Measurements from ENCODE around the gene EHMT2.
"Not testable (repeated sequence)": the region's sequence is repeated elsewhere in the genome, so short reads cannot be mapped to it uniquely, and the experiment has no call there.

Gene EHMT2

GRCh38 chr6:31862344-31863235 lies 34.9 kb downstream of the EHMT2 start, which contains the start of gene NEU1:
Gene NEU1 (minus strand): TSS chr6:31862821. CDS start chr6:31862776, 45 bp downstream.
- TF ChIP-seq POLR2A (IDR thresholded peaks at IDR 0.05; ENCODE audit: low read length) (peak; percentile 97), GATA1 (IDR thresholded peaks at IDR 0.05; ENCODE audit: low read depth, low read length) (no peak)
- peak; percentile 100 for DNase-seq

- no peak for TF ChIP-seq POLR2A (IDR thresholded peaks at IDR 0.05; ENCODE audit: low read length)
- no peak for TF ChIP-seq GATA1 (IDR thresholded peaks at IDR 0.05; ENCODE audit: low read depth, low read length)
- peak in 1 of 2 experiments; percentile 39 for DNase-seq
These were observed 35.6 kb downstream of the EHMT2 start for GRCh38 chr6:31861919-31862343.

GRCh38 chr6:31861150-31861549 lies 36.3 kb downstream of the EHMT2 start:
- TF ChIP-seq POLR2A (IDR thresholded peaks at IDR 0.05; ENCODE audit: low read length): no peak
- TF ChIP-seq GATA1 (IDR thresholded peaks at IDR 0.05; ENCODE audit: low read depth, low read length): no peak
- no peak for DNase-seq

GRCh38 chr6:31860349-31860748 lies 37.1 kb downstream of the EHMT2 start:
- DNase-seq: no peak
- no peak for TF ChIP-seq GATA1 (IDR thresholded peaks at IDR 0.05; ENCODE audit: low read depth, low read length)
- TF ChIP-seq POLR2A (IDR thresholded peaks at IDR 0.05; ENCODE audit: low read length): no peak

GRCh38 chr6:31859923-31860322 lies 37.6 kb downstream of the EHMT2 start:
- DNase-seq: no peak
- no peak for TF ChIP-seq GATA1 (IDR thresholded peaks at IDR 0.05; ENCODE audit: low read depth, low read length)
- no peak for TF ChIP-seq POLR2A (IDR thresholded peaks at IDR 0.05; ENCODE audit: low read length)

- TF ChIP-seq POLR2A (IDR thresholded peaks at IDR 0.05; ENCODE audit: low read length) (no peak), GATA1 (IDR thresholded peaks at IDR 0.05; ENCODE audit: low read depth, low read length) (no peak)
- no peak for DNase-seq
These were observed 38.8 kb downstream of the EHMT2 start for GRCh38 chr6:31858707-31859106.

- not testable (repeated sequence) for DNase-seq
These were observed 39.7 kb downstream of the EHMT2 start for GRCh38 chr6:31857774-31858173.

- DNase-seq: not testable (repeated sequence)
These were observed 45.3 kb downstream of the EHMT2 start for GRCh38 chr6:31851980-31852718.

GRCh38 chr6:31851485-31851832 lies 46.0 kb downstream of the EHMT2 start:
- no peak for DNase-seq

GRCh38 chr6:31850765-31851484 lies 46.6 kb downstream of the EHMT2 start:
- no peak for DNase-seq
- TF ChIP-seq POLR2A (IDR thresholded peaks at IDR 0.05; ENCODE audit: low read length) (no peak), GATA1 (IDR thresholded peaks at IDR 0.05; ENCODE audit: low read depth, low read length) (no peak)

More at GRCh38 chr6:31851485-31851832, 46.0 kb downstream of the EHMT2 start:
- TF ChIP-seq POLR2A (IDR thresholded peaks at IDR 0.05; ENCODE audit: low read length): no peak
- no peak for TF ChIP-seq GATA1 (IDR thresholded peaks at IDR 0.05; ENCODE audit: low read depth, low read length)

- no peak for TF ChIP-seq GATA1 (IDR thresholded peaks at IDR 0.05; ENCODE audit: low read depth, low read length)
- no peak for TF ChIP-seq POLR2A (IDR thresholded peaks at IDR 0.05; ENCODE audit: low read length)
- DNase-seq: no peak
These were observed 50.1 kb downstream of the EHMT2 start for GRCh38 chr6:31847276-31847978.

- TF ChIP-seq POLR2A (IDR thresholded peaks at IDR 0.05; ENCODE audit: low read length) (no peak), GATA1 (IDR thresholded peaks at IDR 0.05; ENCODE audit: low read depth, low read length) (no peak)
- no peak for DNase-seq
These were observed 53.0 kb downstream of the EHMT2 start for GRCh38 chr6:31844507-31844906.

GRCh38 chr6:31842053-31842452 lies 55.4 kb downstream of the EHMT2 start:
- TF ChIP-seq GATA1 (IDR thresholded peaks at IDR 0.05; ENCODE audit: low read depth, low read length) (no peak), POLR2A (IDR thresholded peaks at IDR 0.05; ENCODE audit: low read length) (no peak)
- DNase-seq: no peak

- not testable (repeated sequence) for DNase-seq
- peak; percentile 6 for TF ChIP-seq POLR2A (IDR thresholded peaks at IDR 0.05; ENCODE audit: low read length)
These were observed 57.7 kb downstream of the EHMT2 start for GRCh38 chr6:31839779-31840126.
